GM18498 (cell line): Measurements from ENCODE around the gene AP1S1.
"Not testable (repeated sequence)": the region's sequence is repeated elsewhere in the genome, so short reads cannot be mapped to it uniquely, and the experiment has no call there.

Experiments
- ATAC-seq: cut with Tn5 transposase; IDR thresholded peaks from one replicate; pipeline ENCODE4 v1.9.1; 2021; ENCODE audit warnings: mild to moderate bottlenecking, moderate library complexity; ENCODE audit not compliant: unreplicated experiment

AP1S1 gene

DNA sequence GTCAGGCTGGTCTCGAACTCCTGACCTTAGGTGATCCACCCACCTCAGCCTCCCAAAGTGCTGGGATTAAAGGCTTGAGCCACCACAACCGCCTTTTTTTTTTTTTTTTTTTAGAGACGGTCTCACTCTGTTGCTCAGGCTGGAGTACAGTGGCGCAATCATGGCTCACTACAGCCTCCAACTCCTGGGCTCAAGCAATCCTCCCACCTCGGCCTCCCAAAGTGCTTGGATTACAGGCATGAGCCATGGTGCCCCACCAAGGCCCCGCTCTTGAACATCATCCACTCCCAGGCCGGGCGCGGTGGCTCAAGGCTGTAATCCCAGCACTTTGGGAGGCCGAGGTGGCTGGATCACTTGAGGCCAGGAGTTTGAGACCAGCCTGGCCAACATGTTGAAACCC, 45.2 kb downstream of the AP1S1 start:
- ATAC-seq = not testable (repeated sequence)

DNA sequence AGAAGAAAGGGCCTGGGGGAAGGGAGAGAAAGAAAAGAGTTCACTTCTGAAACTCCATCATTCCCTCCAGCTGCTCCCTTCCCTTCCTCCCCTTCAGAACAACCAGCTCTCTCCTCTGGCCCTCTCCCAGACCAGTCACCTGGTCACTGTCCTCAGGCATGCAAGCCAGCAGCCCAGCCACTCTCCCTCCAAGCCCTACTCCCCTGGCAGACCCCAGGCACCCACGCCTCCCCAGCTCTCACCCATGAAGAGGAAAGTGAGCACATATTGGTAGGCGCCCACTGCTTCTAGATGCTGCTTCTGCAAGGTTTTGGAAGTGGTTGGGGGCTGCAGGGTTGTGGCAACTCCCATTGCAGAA, 46.2 kb downstream of the AP1S1 start:
- no peak for ATAC-seq

DNA sequence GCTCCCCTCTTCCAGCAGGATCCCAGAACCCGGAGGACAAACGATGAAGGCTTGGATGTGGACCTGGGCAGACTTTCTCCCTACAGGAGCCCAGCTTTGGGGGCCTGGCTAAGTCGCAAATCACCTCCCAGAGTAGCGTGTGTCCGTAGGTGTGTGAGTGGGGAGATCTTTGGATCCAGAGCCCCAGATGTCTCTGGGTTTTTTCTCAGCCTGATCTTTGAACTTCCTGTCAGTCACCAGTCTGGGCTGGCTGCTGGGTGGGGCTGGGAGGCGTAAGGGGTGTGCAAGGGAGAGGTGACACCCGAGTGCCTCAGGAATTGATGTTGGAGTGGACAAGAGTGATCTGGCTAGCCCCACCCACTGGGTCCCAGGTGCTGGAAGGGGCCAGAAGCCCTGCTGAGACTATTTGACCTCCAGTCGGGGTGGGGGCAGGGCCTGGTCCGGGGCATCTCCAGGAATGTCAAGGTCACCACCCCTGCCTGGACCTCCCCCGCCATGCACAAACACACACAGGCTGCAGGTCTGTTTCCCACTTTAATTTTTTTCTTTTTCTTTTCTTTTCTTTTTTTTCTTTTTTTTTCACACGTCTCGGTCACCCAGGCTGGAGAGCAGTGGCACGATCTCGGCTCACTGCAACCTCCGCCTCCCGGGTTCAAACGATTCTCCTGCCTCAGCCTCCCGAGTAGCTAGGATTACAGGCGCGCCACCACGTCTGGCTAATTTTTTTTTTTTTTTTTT, 46.8 kb downstream of the AP1S1 start, which contains the start of gene MOGAT3:
TSS of gene MOGAT3 (minus strand) at position 175 of the 738 bp plus-strand sequence. CDS start 182 bp downstream, outside the sequence.
- no peak for ATAC-seq

DNA sequence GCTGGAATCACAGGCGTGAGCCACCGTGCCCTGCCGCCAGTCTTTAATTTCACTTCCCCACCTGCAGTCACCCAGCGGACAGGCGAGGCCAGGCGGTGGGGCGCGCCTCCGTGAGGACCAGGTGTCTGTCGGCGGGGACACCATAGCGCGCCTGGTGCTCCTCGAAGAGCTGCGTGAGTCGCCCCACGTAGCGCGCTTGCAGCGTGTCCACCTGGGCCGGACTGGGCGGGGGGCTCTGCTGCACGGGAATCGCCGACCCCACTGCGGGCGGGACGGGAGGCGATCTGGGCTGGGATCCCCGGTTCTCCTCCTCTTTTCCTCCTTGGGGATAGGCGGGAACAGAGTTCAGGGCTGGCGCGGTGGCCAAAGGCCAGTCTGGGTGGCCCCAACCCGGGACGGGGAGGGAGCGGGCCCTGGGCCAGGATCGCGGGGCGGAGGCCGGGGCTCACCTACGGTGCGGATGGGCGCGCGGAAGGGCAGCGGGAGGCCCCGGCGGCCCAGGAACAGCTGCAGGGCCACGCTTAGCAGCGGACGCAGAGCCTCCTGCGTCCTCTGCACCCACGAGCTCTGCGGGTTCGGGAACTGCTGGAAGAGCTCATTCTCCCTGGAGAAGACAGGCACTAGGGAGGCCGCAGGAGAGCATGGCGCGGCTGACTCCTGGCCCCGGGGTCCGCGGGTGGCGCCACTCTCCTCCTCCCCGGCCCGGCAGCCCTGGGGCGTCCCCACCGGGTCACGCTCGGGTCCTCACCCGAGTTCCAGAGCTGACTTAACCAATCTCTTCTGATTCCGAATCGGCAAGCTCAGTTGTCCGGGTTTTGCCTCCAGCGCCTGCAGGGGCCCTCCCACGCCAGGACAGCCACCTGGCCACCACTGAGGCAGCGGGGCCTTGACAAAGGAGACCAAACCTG, 47.7 kb downstream of the AP1S1 start:
- ATAC-seq = no peak

DNA sequence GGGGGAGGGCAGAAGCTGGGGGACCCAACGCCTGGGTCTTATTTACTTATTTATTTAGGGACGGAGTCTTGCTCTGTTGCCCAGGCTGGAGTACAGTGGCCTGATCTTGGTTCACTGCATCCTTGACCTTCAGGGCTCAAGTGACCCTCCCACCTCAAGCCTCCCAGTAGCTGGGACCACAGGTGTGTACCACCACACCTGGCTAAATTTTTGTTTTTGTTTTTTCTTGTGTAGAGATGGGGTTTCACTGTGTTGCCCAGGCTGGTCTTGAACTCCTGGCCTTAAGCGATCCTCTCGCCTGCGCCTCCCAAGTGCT, 48.3 kb downstream of the AP1S1 start:
- no peak for ATAC-seq

DNA sequence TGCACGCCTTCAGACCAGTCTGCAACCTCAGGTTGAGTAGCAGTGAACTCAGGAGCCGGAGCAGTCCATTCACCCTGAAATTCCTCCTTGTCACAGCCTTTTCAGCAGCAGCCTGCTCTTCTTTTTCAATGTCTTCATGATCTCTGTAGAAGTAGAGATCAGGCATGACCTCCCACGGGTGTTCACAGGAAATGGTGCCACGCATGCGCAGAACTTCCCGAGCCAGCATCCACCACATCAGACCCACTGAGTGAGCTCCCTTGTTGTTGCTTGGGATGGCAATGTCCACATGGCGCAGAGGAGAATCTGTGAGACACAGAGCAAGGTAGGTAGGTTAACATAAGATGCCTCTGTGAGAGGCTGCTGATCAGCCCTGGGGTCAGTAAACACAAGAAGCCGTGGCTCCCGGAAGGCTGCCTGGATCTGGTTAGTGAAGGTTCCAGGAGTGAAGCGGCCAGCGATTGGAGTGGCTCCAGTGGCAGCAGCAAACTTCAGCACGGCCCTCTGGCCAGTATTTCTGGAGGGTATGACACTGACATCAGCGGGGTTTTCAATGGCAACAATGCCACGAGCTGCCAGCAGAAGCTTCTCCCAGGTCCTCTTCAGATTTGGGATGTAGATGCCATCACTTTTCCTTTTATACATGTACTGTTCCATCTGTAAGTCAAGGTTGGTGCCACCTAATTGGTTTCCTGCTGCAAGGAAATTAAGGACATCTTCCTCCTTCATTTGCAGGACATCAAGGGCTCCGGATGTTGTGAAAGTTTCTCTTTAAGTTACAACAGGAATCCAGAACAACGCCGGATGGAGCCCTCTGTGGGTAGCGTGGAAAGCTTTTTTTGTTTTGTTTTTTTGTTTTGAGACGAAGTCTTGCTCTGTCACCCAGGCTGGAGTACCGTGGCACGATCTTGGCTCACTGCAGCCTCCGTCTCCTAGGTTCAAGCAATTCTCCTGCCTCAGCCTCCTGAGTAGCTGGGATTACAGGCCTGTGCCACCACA, 49.8 kb downstream of the AP1S1 start:
- not testable (repeated sequence) for ATAC-seq

DNA sequence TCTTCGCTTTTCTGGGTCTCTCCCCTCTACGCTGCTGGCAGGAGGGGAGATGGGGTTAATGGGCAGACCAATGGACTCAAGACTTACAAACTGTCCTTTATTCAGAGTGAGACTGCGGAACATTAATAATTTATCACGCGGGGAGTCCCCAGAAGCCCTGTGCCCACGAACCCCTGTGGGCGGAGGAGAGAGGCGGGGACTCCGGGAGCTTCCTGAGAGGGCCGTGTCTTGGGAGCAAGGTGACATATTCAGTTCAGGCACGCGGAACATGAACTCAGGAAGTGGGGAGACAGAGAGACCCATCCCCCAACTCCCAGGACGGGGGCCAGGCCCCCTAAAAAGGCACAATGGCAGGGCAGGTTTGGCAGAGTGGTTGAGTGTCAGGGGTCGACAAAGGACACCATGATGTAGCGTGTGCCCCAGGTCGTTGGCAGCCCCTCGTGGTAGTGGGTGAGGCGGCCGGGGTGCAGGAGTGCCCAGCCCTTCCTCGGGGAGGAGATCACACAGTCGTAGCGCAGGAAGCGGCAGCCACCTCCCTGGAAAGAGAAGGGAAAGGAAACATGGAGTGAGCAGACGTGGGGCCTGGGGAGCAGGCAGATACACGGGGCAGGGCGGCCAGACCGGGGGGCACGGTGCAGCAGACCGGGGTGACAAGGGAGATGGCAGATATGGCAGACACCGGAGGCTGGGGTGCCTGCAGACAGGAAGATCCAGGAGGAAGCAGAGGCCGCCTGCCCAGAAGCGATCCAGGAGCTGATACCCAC, 51.8 kb downstream of the AP1S1 start:
- no peak for ATAC-seq

DNA sequence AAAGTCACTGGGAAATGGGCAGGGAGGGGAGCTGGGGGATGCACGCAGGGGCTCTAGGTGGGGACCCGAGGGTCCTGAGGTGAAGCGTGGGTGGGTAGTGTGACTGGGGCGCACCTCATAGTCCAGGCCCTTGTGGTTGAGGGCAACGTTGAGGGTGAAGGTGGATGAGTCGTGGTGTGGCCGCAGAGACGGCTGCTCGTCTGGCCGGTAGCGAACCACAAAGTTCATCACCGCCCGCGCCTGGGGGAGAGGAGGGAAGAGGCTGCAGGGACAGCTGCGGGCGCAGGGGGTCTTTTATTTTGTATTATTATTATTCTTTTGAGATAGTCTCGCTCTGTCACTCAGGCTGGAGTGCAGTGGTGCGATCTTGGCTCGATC, 52.4 kb downstream of the AP1S1 start:
- ATAC-seq = no peak

DNA sequence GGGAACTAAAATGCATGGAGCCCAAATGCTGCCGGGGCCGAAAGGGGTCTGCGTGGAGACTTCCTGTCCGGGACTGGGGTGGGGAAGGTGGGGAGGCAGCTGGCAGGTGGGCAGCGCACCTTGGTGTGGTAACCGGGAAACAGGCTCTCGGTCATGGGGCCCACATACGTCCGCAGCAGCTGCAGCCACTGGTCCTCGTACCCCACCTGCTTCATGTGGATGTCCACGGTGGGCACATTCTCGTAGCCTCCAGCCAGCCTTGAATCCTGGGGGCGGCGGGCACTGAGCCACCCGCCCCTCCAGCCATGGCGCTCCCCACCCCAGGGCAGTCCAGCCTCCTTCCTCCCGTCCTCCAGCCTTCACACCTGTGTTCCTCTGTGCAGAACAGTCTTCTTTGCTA, 53.2 kb downstream of the AP1S1 start:
- ATAC-seq = no peak

DNA sequence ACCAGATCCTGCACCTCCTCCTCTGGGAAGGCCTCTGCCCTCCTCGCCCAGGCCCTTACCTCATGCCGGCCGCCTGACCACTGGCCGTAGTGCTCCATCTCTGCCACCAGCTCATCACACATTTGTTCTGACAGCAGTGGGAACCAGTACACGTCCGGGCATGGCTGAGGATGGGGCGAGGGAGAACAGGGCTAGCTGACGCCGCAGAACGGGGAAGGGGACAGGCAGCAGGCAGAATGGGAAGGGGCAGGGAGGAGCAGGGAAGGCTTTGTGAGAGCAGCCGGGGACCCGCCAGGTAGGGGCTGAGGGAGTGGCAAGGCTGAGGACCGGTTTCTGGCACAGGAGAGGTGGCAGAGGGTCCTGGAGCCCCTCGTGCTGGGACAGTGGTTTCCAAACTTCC, 54.5 kb downstream of the AP1S1 start:
- ATAC-seq = no peak

DNA sequence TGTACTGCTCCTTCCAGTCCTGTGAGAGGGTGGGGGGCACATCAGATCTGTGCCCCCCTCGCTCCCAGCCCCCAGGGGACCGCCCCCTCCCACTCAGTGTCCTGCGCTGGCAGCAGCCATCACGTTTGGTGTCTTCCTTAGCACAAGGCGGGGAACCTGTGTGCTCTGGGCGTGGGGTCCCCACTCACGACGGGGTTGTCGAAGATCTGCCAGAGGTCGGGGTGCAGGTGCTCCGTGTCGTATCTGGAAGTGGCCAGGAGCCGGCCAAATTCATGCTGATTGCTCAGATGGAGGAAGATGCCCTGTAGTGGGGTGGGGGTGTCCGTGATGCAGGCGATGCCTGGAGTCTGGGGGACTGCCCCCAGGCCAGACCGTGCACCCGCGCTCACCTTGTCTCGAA, 55.9 kb downstream of the AP1S1 start:
- no peak for ATAC-seq
